Measurements from ENCODE around the gene QSOX2.

The QSOX2 gene

GRCh38 chr9:136190656-136191055 is 55.0 kb downstream of the QSOX2 start:
- no peak for TF ChIP-seq CTCF (conservative IDR thresholded peaks at IDR 0.05; ENCODE audit: control insufficient read depth, insufficient read depth, low read depth, low read length)
- H3K4me3 ChIP-seq (ENCODE audit: control insufficient read depth, low read depth, low read length): no peak overlapping the region
- DNase-seq (ENCODE audit: low read depth): no peak

GRCh38 chr9:136190237-136190601 is 55.4 kb downstream of the QSOX2 start:
- no peak for DNase-seq (ENCODE audit: low read depth)
- TF ChIP-seq CTCF (conservative IDR thresholded peaks at IDR 0.05; ENCODE audit: control insufficient read depth, insufficient read depth, low read depth, low read length): no peak
- H3K4me3 ChIP-seq (ENCODE audit: control insufficient read depth, low read depth, low read length): no peak overlapping the region

- H3K4me3 ChIP-seq (ENCODE audit: control insufficient read depth, low read depth, low read length): no peak overlapping the region
- no peak for DNase-seq (ENCODE audit: low read depth)
- no peak for TF ChIP-seq CTCF (conservative IDR thresholded peaks at IDR 0.05; ENCODE audit: control insufficient read depth, insufficient read depth, low read depth, low read length)
These were observed 56.0 kb downstream of the QSOX2 start for GRCh38 chr9:136189394-136190236.

- no peak for TF ChIP-seq CTCF (conservative IDR thresholded peaks at IDR 0.05; ENCODE audit: control insufficient read depth, insufficient read depth, low read depth, low read length)
- no peak for DNase-seq (ENCODE audit: low read depth)
- H3K4me3 ChIP-seq (ENCODE audit: control insufficient read depth, low read depth, low read length): no peak overlapping the region
These were observed 57.7 kb downstream of the QSOX2 start for GRCh38 chr9:136187683-136188586.

- DNase-seq (ENCODE audit: low read depth): no peak
- TF ChIP-seq CTCF (conservative IDR thresholded peaks at IDR 0.05; ENCODE audit: control insufficient read depth, insufficient read depth, low read depth, low read length): no peak
- H3K4me3 ChIP-seq (ENCODE audit: control insufficient read depth, low read depth, low read length): no peak overlapping the region
These were observed 58.4 kb downstream of the QSOX2 start for GRCh38 chr9:136187197-136187596.

- no peak for DNase-seq (ENCODE audit: low read depth)
- no peak for TF ChIP-seq CTCF (conservative IDR thresholded peaks at IDR 0.05; ENCODE audit: control insufficient read depth, insufficient read depth, low read depth, low read length)
- H3K4me3 ChIP-seq (ENCODE audit: control insufficient read depth, low read depth, low read length): no peak overlapping the region
These were observed 59.2 kb downstream of the QSOX2 start for GRCh38 chr9:136186386-136186785.
